ENCODE data around the gene VTCN1.

GRCh38 chr1:117142200-117142599, 68.5 kb downstream of the VTCN1 start:
- TF ChIP-seq POLR2A (IDR thresholded peaks at IDR 0.05) = no peak
- TF ChIP-seq, protein P1, sequence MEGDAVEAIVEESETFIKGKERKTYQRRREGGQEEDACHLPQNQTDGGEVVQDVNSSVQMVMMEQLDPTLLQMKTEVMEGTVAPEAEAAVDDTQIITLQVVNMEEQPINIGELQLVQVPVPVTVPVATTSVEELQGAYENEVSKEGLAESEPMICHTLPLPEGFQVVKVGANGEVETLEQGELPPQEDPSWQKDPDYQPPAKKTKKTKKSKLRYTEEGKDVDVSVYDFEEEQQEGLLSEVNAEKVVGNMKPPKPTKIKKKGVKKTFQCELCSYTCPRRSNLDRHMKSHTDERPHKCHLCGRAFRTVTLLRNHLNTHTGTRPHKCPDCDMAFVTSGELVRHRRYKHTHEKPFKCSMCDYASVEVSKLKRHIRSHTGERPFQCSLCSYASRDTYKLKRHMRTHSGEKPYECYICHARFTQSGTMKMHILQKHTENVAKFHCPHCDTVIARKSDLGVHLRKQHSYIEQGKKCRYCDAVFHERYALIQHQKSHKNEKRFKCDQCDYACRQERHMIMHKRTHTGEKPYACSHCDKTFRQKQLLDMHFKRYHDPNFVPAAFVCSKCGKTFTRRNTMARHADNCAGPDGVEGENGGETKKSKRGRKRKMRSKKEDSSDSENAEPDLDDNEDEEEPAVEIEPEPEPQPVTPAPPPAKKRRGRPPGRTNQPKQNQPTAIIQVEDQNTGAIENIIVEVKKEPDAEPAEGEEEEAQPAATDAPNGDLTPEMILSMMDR (IDR thresholded peaks at IDR 0.05) = no peak
